ENCODE results near the gene KCNMB1.

KCNMB1 gene

GRCh38 chr5:170365011-170365410 lies 24.2 kb downstream of the KCNMB1 start:
- no peaks in the 10 kb centered on the region for H3F3A ChIP-seq (ENCODE audit: low read depth)
- no peak overlapping the region for H3K9ac ChIP-seq (ENCODE audit: low read depth, low read length, poor library complexity, severe bottlenecking)
- H3K4me2 ChIP-seq (ENCODE audit: low read depth, low read length, poor library complexity, severe bottlenecking), result no peak overlapping the region
- no peak overlapping the region for H2AFZ ChIP-seq (ENCODE audit: low read length)
- H3K36me3 ChIP-seq (ENCODE audit: insufficient read depth, low read length), result no peaks in the 10 kb centered on the region
- no peaks in the 10 kb centered on the region for H3K27me3 ChIP-seq (ENCODE audit: insufficient read depth, low read length, poor library complexity, severe bottlenecking)
- no peaks in the 10 kb centered on the region for H3K79me2 ChIP-seq (ENCODE audit: insufficient read depth, low read length)
- no peaks in the 10 kb centered on the region for H3K9me2 ChIP-seq (replicated peaks; ENCODE audit: low read depth, low read length)
- no peak for TF ChIP-seq EZH2phosphoT487 (IDR thresholded peaks at IDR 0.05; ENCODE audit: borderline replicate concordance)
- no peak for TF ChIP-seq CTCF (conservative IDR thresholded peaks at IDR 0.05; ENCODE audit: low read length)
- H3K4me1 ChIP-seq (ENCODE audit: insufficient read depth, low read length, poor library complexity, severe bottlenecking), result no peaks in the 10 kb centered on the region
- no peak overlapping the region for H3K4me3 ChIP-seq (ENCODE audit: low read length, poor library complexity, severe bottlenecking)
- no peaks in the 10 kb centered on the region for H3K9me3 ChIP-seq (ENCODE audit: insufficient read depth, low read depth, low read length)
- H4K20me1 ChIP-seq (ENCODE audit: insufficient read depth, low read length, poor library complexity, severe bottlenecking), result no peaks in the 10 kb centered on the region

GRCh38 chr5:170363671-170364070 lies 25.5 kb downstream of the KCNMB1 start:
- no peak overlapping the region for H2AFZ ChIP-seq (ENCODE audit: low read length)
- H3K9ac ChIP-seq (ENCODE audit: low read depth, low read length, poor library complexity, severe bottlenecking), result no peak overlapping the region
- no peaks in the 10 kb centered on the region for H3K79me2 ChIP-seq (ENCODE audit: insufficient read depth, low read length)
- H3K4me2 ChIP-seq (ENCODE audit: low read depth, low read length, poor library complexity, severe bottlenecking), result no peak overlapping the region
- H3K27me3 ChIP-seq (ENCODE audit: insufficient read depth, low read length, poor library complexity, severe bottlenecking), result no peaks in the 10 kb centered on the region
- TF ChIP-seq CTCF (conservative IDR thresholded peaks at IDR 0.05; ENCODE audit: low read length) (no peak), EZH2phosphoT487 (IDR thresholded peaks at IDR 0.05; ENCODE audit: borderline replicate concordance) (no peak)
- H3K9me2 ChIP-seq (replicated peaks; ENCODE audit: low read depth, low read length), result no peaks in the 10 kb centered on the region
- no peaks in the 10 kb centered on the region for H3K9me3 ChIP-seq (ENCODE audit: insufficient read depth, low read depth, low read length)
- H3K36me3 ChIP-seq (ENCODE audit: insufficient read depth, low read length), result no peaks in the 10 kb centered on the region
- no peaks in the 10 kb centered on the region for H4K20me1 ChIP-seq (ENCODE audit: insufficient read depth, low read length, poor library complexity, severe bottlenecking)
- no peaks in the 10 kb centered on the region for H3K4me1 ChIP-seq (ENCODE audit: insufficient read depth, low read length, poor library complexity, severe bottlenecking)
- H3K4me3 ChIP-seq (ENCODE audit: low read length, poor library complexity, severe bottlenecking), result no peak overlapping the region
- no peaks in the 10 kb centered on the region for H3F3A ChIP-seq (ENCODE audit: low read depth)

GRCh38 chr5:170362656-170363055 lies 26.5 kb downstream of the KCNMB1 start:
- H4K20me1 ChIP-seq (ENCODE audit: insufficient read depth, low read length, poor library complexity, severe bottlenecking), result no peaks in the 10 kb centered on the region
- H3K27me3 ChIP-seq (ENCODE audit: insufficient read depth, low read length, poor library complexity, severe bottlenecking), result no peaks in the 10 kb centered on the region
- TF ChIP-seq CTCF (conservative IDR thresholded peaks at IDR 0.05; ENCODE audit: low read length) (no peak), EZH2phosphoT487 (IDR thresholded peaks at IDR 0.05; ENCODE audit: borderline replicate concordance) (no peak)

More at GRCh38 chr5:170362656-170363055, 26.5 kb downstream of the KCNMB1 start:
- no peak overlapping the region for H3K9ac ChIP-seq (ENCODE audit: low read depth, low read length, poor library complexity, severe bottlenecking)
- H3K79me2 ChIP-seq (ENCODE audit: insufficient read depth, low read length), result no peaks in the 10 kb centered on the region
- no peaks in the 10 kb centered on the region for H3K4me1 ChIP-seq (ENCODE audit: insufficient read depth, low read length, poor library complexity, severe bottlenecking)
- no peaks in the 10 kb centered on the region for H3K9me2 ChIP-seq (replicated peaks; ENCODE audit: low read depth, low read length)
- no peaks in the 10 kb centered on the region for H3K9me3 ChIP-seq (ENCODE audit: insufficient read depth, low read depth, low read length)
- H3K36me3 ChIP-seq (ENCODE audit: insufficient read depth, low read length), result no peaks in the 10 kb centered on the region
- H2AFZ ChIP-seq (ENCODE audit: low read length), result no peak overlapping the region
- no peaks in the 10 kb centered on the region for H3F3A ChIP-seq (ENCODE audit: low read depth)
- no peak overlapping the region for H3K4me3 ChIP-seq (ENCODE audit: low read length, poor library complexity, severe bottlenecking)
- no peak overlapping the region for H3K4me2 ChIP-seq (ENCODE audit: low read depth, low read length, poor library complexity, severe bottlenecking)

All from Loucy (cell line).